Mesendoderm (in vitro differentiated cells): Measurements from ENCODE around the gene KCNQ1.

Experiments used
- DNase-seq: peaks from one replicate; pipeline ENCODE4 v3.0.0; 2013
- H2AK5ac ChIP-seq: 2 replicates; pipeline ENCODE4 v1.6.1; 2013; ENCODE audit warnings: low read length, inconsistent platforms
- H2BK120ac ChIP-seq: 2 replicates; pipeline ENCODE4 v1.6.1; 2013; ENCODE audit warnings: low read depth, mild to moderate bottlenecking, low read length, moderate library complexity, mixed read lengths
- H2BK15ac ChIP-seq: replicated peaks from 2 replicates; pipeline ENCODE4 v1.6.1; 2013; ENCODE audit warnings: low read depth, mild to moderate bottlenecking, moderate library complexity
- H2BK5ac ChIP-seq: 2 replicates; pipeline ENCODE4 v1.6.1; 2013; ENCODE audit warnings: low read length, inconsistent platforms
- H3K18ac ChIP-seq: 2 replicates; pipeline ENCODE4 v1.6.1; 2013; ENCODE audit warnings: mild to moderate bottlenecking, low read length, mixed read lengths
- H3K23ac ChIP-seq: one replicate; pipeline ENCODE4 v1.6.1; 2013; ENCODE audit warnings: low read length
- H3K27ac ChIP-seq: 2 replicates; pipeline ENCODE4 v1.5.1; 2013; ENCODE audit warnings: low read depth, mild to moderate bottlenecking, inconsistent platforms, low read length, moderate library complexity
- H3K27me3 ChIP-seq: 2 replicates; pipeline ENCODE4 v1.6.1; 2013; ENCODE audit warnings: low read length, control low read depth, mild to moderate bottlenecking, inconsistent platforms; ENCODE audit not compliant: insufficient read depth, poor library complexity
- H3K36me3 ChIP-seq: 2 replicates; pipeline ENCODE4 v1.6.1; 2013; ENCODE audit warnings: low read length, inconsistent platforms; ENCODE audit not compliant: control insufficient read depth, insufficient read depth
- H3K4ac ChIP-seq: one replicate; pipeline ENCODE4 v1.6.1; 2013; ENCODE audit warnings: low read depth, mild to moderate bottlenecking, low read length, moderate library complexity
- H3K4me1 ChIP-seq: 2 replicates; pipeline ENCODE4 v1.6.1; 2013; ENCODE audit warnings: low read depth, low read length, inconsistent platforms; ENCODE audit not compliant: control insufficient read depth
- H3K4me2 ChIP-seq: 2 replicates; pipeline ENCODE4 v1.6.1; 2013; ENCODE audit warnings: low read length
- H3K4me3 ChIP-seq: 2 replicates; pipeline ENCODE4 v1.5.1; 2013; ENCODE audit warnings: mild to moderate bottlenecking, low read length
- H3K56ac ChIP-seq: one replicate; pipeline ENCODE4 v1.6.1; 2013; ENCODE audit warnings: low read length
- H3K79me1 ChIP-seq: 2 replicates; pipeline ENCODE4 v1.6.1; 2013; ENCODE audit warnings: low read length, inconsistent platforms
- H3K79me2 ChIP-seq: 2 replicates; pipeline ENCODE4 v1.6.1; 2013; ENCODE audit warnings: mild to moderate bottlenecking, low read length; ENCODE audit not compliant: control insufficient read depth, insufficient read depth
- H3K9ac ChIP-seq: 2 replicates; pipeline ENCODE4 v1.6.1; 2013; ENCODE audit warnings: low read length, inconsistent platforms
- H4K5ac ChIP-seq: one replicate; pipeline ENCODE4 v1.6.1; 2013; ENCODE audit warnings: low read length
- H4K8ac ChIP-seq: one replicate; pipeline ENCODE4 v1.6.1; 2013; ENCODE audit warnings: low read depth, mild to moderate bottlenecking, control low read depth, low read length, moderate library complexity
- WGBS: extraction: QIAGEN DNeasy Blood & Tissue Kit; methylation state at CpG from one replicate; pipeline ENCODE4 v1.1.7; 2013; ENCODE audit warnings: low lambda C conversion rate, missing lambda C conversion rate; ENCODE audit not compliant: insufficient coverage; ENCODE audit errors: extremely low coverage; 5-methylcytosine and 5-hydroxymethylcytosine counted together

The KCNQ1 gene

DNA sequence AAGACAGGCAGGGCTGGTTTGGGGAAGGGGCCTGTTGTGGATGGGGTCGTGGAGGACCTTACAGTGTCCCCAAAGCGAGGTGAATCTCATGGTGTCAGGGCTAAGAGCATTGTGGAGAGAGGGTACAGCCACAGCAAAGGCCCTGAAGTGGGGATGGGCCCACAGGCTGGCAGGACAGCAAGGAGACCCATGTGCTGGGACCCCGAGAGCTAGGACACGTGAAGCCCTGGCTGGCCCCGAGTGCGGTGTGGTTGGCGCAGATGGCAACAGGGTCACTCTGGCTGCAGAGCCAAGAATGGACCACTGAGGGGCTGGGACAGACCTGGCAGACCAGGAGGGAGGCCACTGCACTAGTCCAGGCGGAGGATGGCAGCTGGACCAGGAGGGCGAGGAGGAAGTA, 285.0 kb downstream of the KCNQ1 start:
- Histone ChIP-seq H3K79me1 (no peaks in the 10 kb centered on the region), H3K4me1 (no peaks in the 10 kb centered on the region), H3K9ac (no peak overlapping the region), H3K56ac (no peak overlapping the region), H4K5ac (no peak overlapping the region), H3K23ac (no peak overlapping the region), H3K27ac (no peak overlapping the region), H2BK5ac (no peak overlapping the region), H3K27me3 (no peaks in the 10 kb centered on the region), H2BK15ac (no peak overlapping the region), H2AK5ac (no peak overlapping the region), H4K8ac (no peak overlapping the region), H2BK120ac (no peak overlapping the region), H3K4ac (no peak overlapping the region), H3K79me2 (no peaks in the 10 kb centered on the region), H3K18ac (no peak overlapping the region), H3K4me2 (no peak overlapping the region), H3K36me3 (no peaks in the 10 kb centered on the region), H3K4me3 (no peak overlapping the region)
- WGBS = no CpG with 5 or more reads among the region's 9 CpGs
- DNase-seq = no peak

DNA sequence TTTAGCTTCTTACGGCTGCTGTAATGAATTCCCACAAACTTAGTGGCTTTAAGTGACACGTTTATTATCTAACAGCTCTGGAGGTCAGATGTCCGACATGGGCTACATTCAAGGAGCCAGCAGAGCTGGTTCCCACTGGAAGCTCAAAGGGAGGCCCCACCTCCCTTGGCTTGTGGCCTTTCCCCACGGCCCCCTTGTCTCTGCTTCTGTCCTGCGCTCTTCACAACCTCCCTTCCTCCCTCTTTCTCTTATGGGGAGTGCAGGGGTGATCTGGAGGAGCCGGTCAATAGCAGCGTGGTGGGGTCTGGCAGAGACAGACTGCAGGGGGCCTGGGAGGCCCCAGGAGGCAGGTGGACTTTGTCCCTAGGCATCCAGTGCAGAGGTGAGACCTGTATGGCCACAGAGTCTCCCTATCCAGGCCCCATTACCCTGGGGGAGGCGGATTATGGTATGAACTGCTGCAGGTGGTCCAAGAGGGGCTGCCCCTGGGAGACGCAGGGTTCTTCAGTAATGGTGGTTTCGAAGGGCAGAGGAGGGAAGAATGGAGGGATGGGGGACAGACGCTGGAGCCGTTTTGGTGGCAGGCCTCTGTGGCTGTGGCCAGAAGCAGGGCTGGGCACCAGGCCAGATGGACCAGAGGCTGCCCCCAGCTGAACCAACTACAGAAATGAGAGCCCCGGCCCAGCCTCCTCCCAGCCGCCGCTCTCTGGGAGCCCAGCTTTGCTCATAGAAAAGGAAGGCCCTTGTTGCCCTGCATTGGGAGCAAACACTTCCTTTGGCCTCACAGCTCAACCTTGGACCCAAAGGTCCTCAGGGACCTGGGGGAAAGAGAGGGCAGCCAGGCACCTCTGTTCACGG, 285.7 kb downstream of the KCNQ1 start:
- Histone ChIP-seq H4K8ac (no peak overlapping the region), H3K23ac (no peak overlapping the region), H2AK5ac (no peak overlapping the region), H3K4me2 (no peak overlapping the region), H2BK5ac (no peak overlapping the region), H3K56ac (no peak overlapping the region), H4K5ac (no peak overlapping the region), H3K79me2 (no peaks in the 10 kb centered on the region), H3K4me3 (no peak overlapping the region), H3K4ac (no peak overlapping the region), H3K9ac (no peak overlapping the region), H3K27me3 (no peaks in the 10 kb centered on the region), H3K36me3 (no peaks in the 10 kb centered on the region), H3K18ac (no peak overlapping the region), H2BK120ac (no peak overlapping the region), H3K4me1 (no peaks in the 10 kb centered on the region), H3K79me1 (no peaks in the 10 kb centered on the region), H2BK15ac (no peak overlapping the region), H3K27ac (no peak overlapping the region)
- no peak for DNase-seq
- WGBS = no CpG with 5 or more reads among the region's 16 CpGs

DNA sequence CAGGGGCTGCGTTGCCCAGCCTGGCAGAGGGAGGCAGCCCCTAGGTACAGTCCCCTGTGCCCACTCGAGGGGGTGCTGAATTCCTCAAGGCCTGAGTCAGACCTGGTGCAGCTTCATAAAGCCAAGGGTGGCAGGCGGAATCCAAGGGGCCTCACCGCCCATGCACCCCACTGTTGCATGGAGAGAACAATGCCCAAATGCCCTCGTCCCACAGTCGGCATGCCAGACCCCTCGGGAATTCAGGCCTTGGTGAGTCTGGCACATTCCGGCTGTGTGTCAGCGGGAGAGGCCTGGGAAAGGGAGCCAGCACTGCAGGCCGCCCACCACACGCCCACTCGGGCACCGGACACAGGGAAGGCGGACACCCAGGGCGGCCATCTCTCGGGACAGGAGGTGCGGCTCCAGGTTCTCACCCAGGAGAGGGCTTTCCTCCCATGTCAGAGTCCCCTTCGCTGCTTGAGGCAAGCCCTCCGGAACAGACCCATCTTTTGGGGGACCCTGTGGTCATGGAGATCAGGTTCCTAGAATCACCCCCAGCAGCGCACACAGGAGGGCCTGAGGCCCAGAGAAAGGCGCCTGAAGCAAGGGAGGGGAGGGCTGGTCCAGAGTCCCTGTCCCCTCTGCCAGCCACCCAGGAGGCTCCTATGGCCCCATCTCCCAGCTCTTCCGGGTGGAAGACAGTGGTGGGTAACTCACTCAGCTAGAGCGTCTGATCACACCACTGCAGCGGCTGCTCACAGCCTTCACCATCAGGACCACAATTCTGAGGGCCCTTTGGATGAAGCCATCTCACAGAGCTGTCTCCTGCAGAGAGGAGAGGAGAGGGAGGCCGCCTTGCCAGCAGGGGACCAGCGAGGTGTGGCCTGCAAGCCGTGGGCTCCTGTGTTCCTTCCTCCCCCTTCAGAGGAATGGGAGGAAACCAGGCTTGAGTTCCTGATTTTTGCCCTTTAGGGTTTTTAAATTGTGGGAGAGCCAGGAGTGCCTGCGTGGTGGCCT, 286.6 kb downstream of the KCNQ1 start:
- Histone ChIP-seq H2BK120ac (no peak overlapping the region), H4K8ac (no peak overlapping the region), H3K36me3 (no peaks in the 10 kb centered on the region), H2AK5ac (no peak overlapping the region), H3K4me1 (no peaks in the 10 kb centered on the region), H3K4me3 (no peak overlapping the region), H3K4ac (no peak overlapping the region), H2BK5ac (no peak overlapping the region), H2BK15ac (no peak overlapping the region), H3K27ac (no peak overlapping the region), H3K9ac (no peak overlapping the region), H3K23ac (no peak overlapping the region), H3K27me3 (no peaks in the 10 kb centered on the region), H3K79me2 (no peaks in the 10 kb centered on the region), H3K4me2 (no peak overlapping the region), H4K5ac (no peak overlapping the region), H3K56ac (no peak overlapping the region), H3K18ac (no peak overlapping the region), H3K79me1 (no peaks in the 10 kb centered on the region)
- no peak for DNase-seq
- no CpG with 5 or more reads among the region's 28 CpGs for WGBS

DNA sequence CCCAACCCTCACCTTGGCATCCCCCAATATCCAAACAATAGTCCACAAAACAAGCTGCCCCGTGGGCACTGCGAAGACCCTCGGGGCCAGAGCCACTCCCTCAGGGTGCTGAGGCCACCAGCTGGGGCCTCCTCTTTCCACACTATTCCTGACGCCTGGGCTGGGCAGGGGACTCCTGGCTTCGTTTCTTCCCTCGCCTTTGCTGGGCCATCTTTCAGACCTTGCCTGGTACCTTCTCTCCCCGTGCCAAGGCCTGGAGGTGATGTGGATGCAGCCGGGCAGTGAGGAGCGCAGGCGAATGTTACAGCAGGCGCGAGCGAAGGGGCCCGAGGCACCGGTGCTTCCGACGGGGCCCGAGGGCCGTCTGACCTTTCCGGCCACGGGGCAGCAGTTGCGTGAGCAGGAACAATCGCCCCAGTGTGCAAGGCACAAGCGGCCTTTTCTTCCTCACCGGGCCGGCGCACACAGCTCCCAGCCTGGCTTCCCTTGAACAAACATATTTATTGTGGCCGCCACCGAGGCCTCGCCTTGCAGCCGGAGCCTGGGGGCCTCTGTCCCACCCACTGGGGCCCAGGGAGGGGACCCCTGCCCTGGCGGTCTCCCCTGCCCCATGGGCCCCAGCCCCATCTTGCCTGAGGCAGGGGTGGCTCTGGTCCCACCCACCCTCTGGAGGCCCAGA, 287.6 kb downstream of the KCNQ1 start:
- H3K36me3 ChIP-seq = no peaks in the 10 kb centered on the region
- H2AK5ac ChIP-seq = no peak overlapping the region
- no peaks in the 10 kb centered on the region for H3K27me3 ChIP-seq
- no CpG with 5 or more reads among the region's 32 CpGs for WGBS
- no peak overlapping the region for H3K56ac ChIP-seq
- no peak overlapping the region for H3K23ac ChIP-seq
- no peak overlapping the region for H2BK5ac ChIP-seq
- no peak overlapping the region for H3K27ac ChIP-seq
- H3K4me3 ChIP-seq = no peak overlapping the region
- no peaks in the 10 kb centered on the region for H3K79me2 ChIP-seq
- H3K4me1 ChIP-seq = no peaks in the 10 kb centered on the region
- no peak for DNase-seq
- no peak overlapping the region for H2BK15ac ChIP-seq
- H4K5ac ChIP-seq = no peak overlapping the region
- no peak overlapping the region for H2BK120ac ChIP-seq
- no peak overlapping the region for H3K4me2 ChIP-seq
- no peak overlapping the region for H4K8ac ChIP-seq
- H3K79me1 ChIP-seq = no peaks in the 10 kb centered on the region
- H3K4ac ChIP-seq = no peak overlapping the region
- H3K18ac ChIP-seq = no peak overlapping the region
- H3K9ac ChIP-seq = no peak overlapping the region

DNA sequence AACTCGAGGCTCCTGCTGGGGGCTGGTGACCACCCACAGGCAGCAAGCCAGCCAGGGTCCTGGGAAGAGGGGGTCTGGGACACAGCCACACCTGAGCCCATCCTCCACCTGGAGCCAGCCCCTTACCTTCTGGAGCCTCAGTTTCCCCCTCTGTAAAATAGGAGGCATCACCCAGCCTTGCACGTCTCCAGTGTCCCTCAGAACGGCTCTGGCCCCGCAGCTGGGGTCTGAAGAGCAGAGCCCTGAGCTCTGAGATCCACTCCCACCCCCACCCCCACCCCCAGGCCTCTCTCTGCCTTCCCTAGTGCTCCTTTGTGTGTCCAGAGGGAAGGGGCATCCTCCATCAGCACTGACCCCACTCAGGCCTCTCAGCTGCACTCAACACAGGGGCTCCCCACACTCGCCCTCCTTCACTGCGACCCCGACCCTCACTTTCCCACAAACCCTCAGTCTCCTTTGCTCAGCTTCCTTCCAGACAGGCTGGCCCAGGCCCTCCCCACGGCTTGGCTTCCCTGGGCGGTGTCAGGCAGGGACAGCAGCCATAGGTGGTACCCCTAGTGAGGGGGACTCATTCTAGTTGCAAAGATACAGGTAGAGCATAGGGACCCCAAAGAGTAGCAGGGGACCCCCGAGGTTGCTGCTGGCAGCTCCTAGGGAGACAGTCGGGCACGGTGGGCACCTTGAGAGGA, 288.3 kb downstream of the KCNQ1 start:
- no peak overlapping the region for H3K56ac ChIP-seq
- H3K27me3 ChIP-seq = no peaks in the 10 kb centered on the region
- H2AK5ac ChIP-seq = no peak overlapping the region
- H3K4me3 ChIP-seq = no peak overlapping the region
- no peak overlapping the region for H4K5ac ChIP-seq
- H3K4me2 ChIP-seq = no peak overlapping the region
- H2BK5ac ChIP-seq = no peak overlapping the region
- no peak overlapping the region for H3K23ac ChIP-seq
- no peak overlapping the region for H3K18ac ChIP-seq
- no peak overlapping the region for H3K9ac ChIP-seq
- H3K79me2 ChIP-seq = no peaks in the 10 kb centered on the region
- DNase-seq = no peak
- no peaks in the 10 kb centered on the region for H3K36me3 ChIP-seq
- no peak overlapping the region for H2BK120ac ChIP-seq
- H2BK15ac ChIP-seq = no peak overlapping the region
- no peak overlapping the region for H3K4ac ChIP-seq
- no peaks in the 10 kb centered on the region for H3K4me1 ChIP-seq
- WGBS = no CpG with 5 or more reads among the region's 12 CpGs
- no peaks in the 10 kb centered on the region for H3K79me1 ChIP-seq
- no peak overlapping the region for H4K8ac ChIP-seq
- no peak overlapping the region for H3K27ac ChIP-seq
